GM12878 (cell line): Measurements from ENCODE around the gene MEGF11. TPM values are rescaled to one million over a fixed set of nuclear protein-coding genes. Genes with fewer than 3 reads are reported as not detected.

Experiments used
- ATAC-seq: fragments of 200-7000 bp; cut with Tn5 transposase; 3 replicates; pipeline ENCODE4 v1.9.1; 2020; ENCODE audit warnings: mild to moderate bottlenecking, moderate library complexity
- BruUV-seq: library from RNA; stranded (reverse); fragments of 400-500 nt; replicated peaks from 2 replicates; lab custom pipeline; 2021; lab: Mats Ljungman, UMichigan
- CTCF ChIA-PET: fragments of 300-600 bp; sonication (Branson Sonifier 250); formaldehyde crosslinking; extraction: SDS; loops from one replicate; lab custom pipeline; 2021; ENCODE audit warnings: inconsistent platforms; lab: Yijun Ruan, JAX
- POLR2A ChIA-PET: fragments of 350-600 bp; formaldehyde crosslinking; extraction: SDS; loops from one replicate; lab custom pipeline; 2021; ENCODE audit warnings: inconsistent platforms; lab: Charles Lee
- RAD21 ChIA-PET: fragments of 300-600 bp; sonication (Branson Sonifier 250); formaldehyde crosslinking; loops from one replicate; lab custom pipeline; 2023; ENCODE audit warnings: antibody characterized with exemption; ENCODE audit not compliant: unreplicated experiment; lab: Charles Lee
- SMC1A ChIA-PET: fragments of 300-600 bp; sonication (Branson Sonifier 250); formaldehyde crosslinking; loops from one replicate; lab custom pipeline; 2023; ENCODE audit not compliant: unreplicated experiment, uncharacterized antibody; lab: Charles Lee
- DNase-seq: peaks from one replicate; pipeline ENCODE4 v3.0.0-alpha.2; 2011; ENCODE audit warnings: low read depth, low spot score
- FAIRE-seq: peaks from 3 replicates; lab custom pipeline; 2011; peaks lifted over from hg19 to GRCh38; lab: Jason Lieb, UNC
- H2AFZ ChIP-seq: 2 replicates; pipeline ENCODE4 v1.6.0; 2011; ENCODE audit warnings: low read depth, low read length, control low read depth; ENCODE audit not compliant: control insufficient read depth
- H3K27ac ChIP-seq: 2 replicates; pipeline ENCODE4 v1.5.1; 2011; ENCODE audit warnings: control low read depth; ENCODE audit not compliant: control insufficient read depth, insufficient read depth
- H3K27me3 ChIP-seq, 2 experiments: replicated peaks in 1 of 2; 2 replicates each; pipeline versions ENCODE4 v1.6.0 to v1.6.1; 2011; ENCODE audit warnings: low read length in 1 of 2; ENCODE audit not compliant: control insufficient read depth in 2 of 2, insufficient read depth in 2 of 2
- H3K36me3 ChIP-seq, 2 experiments: 2 replicates each; pipeline ENCODE4 v1.5.1; 2011; ENCODE audit warnings: low read length in 1 of 2; ENCODE audit not compliant: control insufficient read depth in 2 of 2, insufficient read depth in 2 of 2
- H3K4me1 ChIP-seq: 2 replicates; pipeline ENCODE4 v1.6.1; 2011; ENCODE audit warnings: mild to moderate bottlenecking, low read length, moderate library complexity, mixed read lengths; ENCODE audit not compliant: control insufficient read depth, insufficient read depth
- H3K4me2 ChIP-seq: 2 replicates; pipeline ENCODE4 v1.6.0; 2011; ENCODE audit warnings: control low read depth; ENCODE audit not compliant: control insufficient read depth, insufficient read depth
- H3K4me3 ChIP-seq: fragments of 200-600 bp; sonication (generic); 2 replicates; pipeline ENCODE4 v1.5.1; 2016
- H3K79me2 ChIP-seq: 2 replicates; pipeline ENCODE4 v1.6.0; 2011; ENCODE audit warnings: low read length; ENCODE audit not compliant: control insufficient read depth, insufficient read depth
- H3K9ac ChIP-seq: 2 replicates; pipeline ENCODE4 v1.8.0; 2011; ENCODE audit warnings: low read length, control low read depth, mixed read lengths; ENCODE audit not compliant: control insufficient read depth, insufficient read depth
- H3K9me3 ChIP-seq: replicated peaks from 3 replicates; pipeline ENCODE4 v1.5.1; 2011; ENCODE audit warnings: mild to moderate bottlenecking, low read length; ENCODE audit not compliant: control insufficient read depth, insufficient read depth
- H4K20me1 ChIP-seq: 2 replicates; pipeline ENCODE4 v1.6.0; 2011; ENCODE audit not compliant: control insufficient read depth, insufficient read depth
- ESRRA ChIP-seq: IDR thresholded peaks from 2 replicates; pipeline ENCODE4 v1.6.1; 2012; ENCODE audit warnings: mild to moderate bottlenecking, low read length, improper control_type of control experiment
- MYC ChIP-seq: IDR thresholded peaks from 2 replicates; pipeline ENCODE4 v1.6.1; 2011; ENCODE audit warnings: mild to moderate bottlenecking, low read length, moderate library complexity, inconsistent platforms; ENCODE audit not compliant: insufficient read depth, insufficient replicate concordance, insufficient read length, severe bottlenecking
- YY1 ChIP-seq: IDR thresholded peaks from 2 replicates; pipeline ENCODE4 v1.6.1; 2011; ENCODE audit warnings: low read depth, mild to moderate bottlenecking, low read length
- ZZZ3 ChIP-seq: IDR thresholded peaks from 2 replicates; pipeline ENCODE4 v1.6.1; 2011; ENCODE audit warnings: low read depth; ENCODE audit not compliant: control insufficient read depth, insufficient read length
- WGBS: methylation state at CpG from one replicate; pipeline ENCODE4 v1.1.6; 2016; ENCODE audit warnings: low lambda C conversion rate; ENCODE audit not compliant: insufficient replicate concordance, insufficient coverage; ENCODE audit errors: missing lambda C conversion rate; 5-methylcytosine and 5-hydroxymethylcytosine counted together
- in situ Hi-C: fragments of 300-500 bp; cut with MboI; formaldehyde crosslinking; loops from 9 replicates; pipeline ENCODE4 v1.14.3; 2018; ENCODE audit warnings: mixed read lengths
- intact Hi-C: fragments of 100-400 bp; cut with micrococcal nuclease; formaldehyde crosslinking; loops from one replicate; pipeline ENCODE4 v1.14.2; 2022; ENCODE audit not compliant: unreplicated experiment
- polyA plus RNA-seq, 11 experiments: library from polyadenylated mRNA; depleted of rRNA in 4 of 11; unstranded in 6 of 11; stranded (reverse) in 5 of 11; fragments of >200 nt; fragmentation: Nextera tagmentation in 4 of 11; fragmentation: Illumina TruSeq in 1 of 11; extraction: Ambion mirVana in 4 of 11; extraction: Trizol in 1 of 11; gene quantifications; 1 replicate in 1 of 11; 2 replicates in 10 of 11; pipeline versions ENCODE4 v1.2.1 to v1.2.3, GENCODE V29; 2011 to 2016; ENCODE audit warnings: inconsistent platforms in 2 of 11, missing spikeins in 2 of 11, low read depth in 1 of 11
- total RNA-seq, 4 experiments: library from RNA; depleted of rRNA in 3 of 4; stranded (reverse); fragments of >200 nt in 3 of 4; fragmentation: Illumina TruSeq in 1 of 4; extraction: Trizol in 1 of 4; gene quantifications; 2 replicates each; pipeline versions ENCODE4 v1.2.1 to v1.2.3, GENCODE V29; 2013 to 2021
- TF ChIP-seq, protein P1 (sequence below): fragments of 450-650 bp; IDR thresholded peaks from 2 replicates; pipeline ENCODE4 v1.6.1; 2017; ENCODE audit warnings: antibody characterized with exemption, mild to moderate bottlenecking, moderate library complexity
- TF ChIP-seq, protein P2 (sequence below): fragments of 450-650 bp; IDR thresholded peaks from 2 replicates; pipeline ENCODE4 v1.6.1; 2018; ENCODE audit warnings: mild to moderate bottlenecking, low read depth, moderate library complexity; ENCODE audit not compliant: partially characterized antibody
- TF ChIP-seq, protein P3 (sequence below): fragments of 150-350 bp; IDR thresholded peaks from 2 replicates; pipeline ENCODE4 v1.6.1; 2014; ENCODE audit warnings: mild to moderate bottlenecking, low read depth, low read length

Gene MEGF11
- total and polyA plus RNA-seq, 10 of the 15 experiments (the other 5 are each of a cell fraction or from before 2014, with no cell fraction given): 0.03 to 1.7 (median 0.49) TPM

DNA sequence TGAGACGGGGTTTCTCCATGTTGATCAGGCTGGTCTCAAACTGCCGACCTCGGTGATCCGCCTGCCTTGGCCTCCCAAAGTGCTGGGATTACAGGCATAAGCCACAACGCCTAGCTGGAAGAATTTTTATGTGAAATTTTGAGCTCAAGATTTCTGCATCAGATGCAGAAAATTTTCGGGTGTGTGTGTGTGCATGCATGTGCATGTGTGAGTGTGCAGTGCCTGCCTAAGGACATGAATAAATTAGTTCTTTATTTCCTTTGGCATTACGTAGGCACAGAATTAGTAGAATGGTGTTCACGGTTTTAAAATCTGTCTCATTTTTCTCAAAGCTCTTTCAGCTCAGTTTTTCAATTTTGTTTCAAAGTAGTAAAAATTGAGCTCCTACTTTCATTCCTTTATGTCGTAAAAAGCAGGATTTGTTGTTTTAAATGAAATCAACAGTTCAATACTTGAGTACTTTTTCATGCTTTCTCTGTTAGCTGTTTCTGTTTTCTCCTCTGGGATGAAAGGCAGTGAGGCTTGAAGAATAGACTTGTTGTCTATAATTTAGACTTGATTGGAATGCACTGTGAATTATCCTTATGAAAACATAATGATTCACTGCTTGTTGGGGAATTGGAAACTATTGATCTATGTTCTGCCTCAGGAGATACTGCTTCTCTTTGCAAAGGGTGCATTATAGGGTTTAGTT is 407.6 kb downstream of the MEGF11 start:
- POLR2A ChIA-PET: interaction anchor here (1.0 kb wide), 1 partner anchor 11 kb away, joined by 5 read pairs; no protein-coding TSS in a partner anchor
- SMC1A ChIA-PET: interaction anchor here (0.7 to 1.3 kb wide), 5 partner anchors 9 to 217 kb away, joined by 3 to 10 read pairs (median 3); no protein-coding TSS in a partner anchor

More for the DNA sequence above, 407.6 kb downstream of the MEGF11 start:
- Histone ChIP-seq H3K4me3 (no peak overlapping the region), H2AFZ (no peak overlapping the region), H3K4me1 (no peaks in the 10 kb centered on the region), H3K36me3 (no peaks in the 10 kb centered on the region), H3K79me2 (no peaks in the 10 kb centered on the region), H3K4me2 (no peak overlapping the region), H3K27ac (no peak overlapping the region), H4K20me1 (no peaks in the 10 kb centered on the region), H3K9me3 (no peaks in the 10 kb centered on the region), H3K27me3 (no peaks in the 10 kb centered on the region), H3K9ac (no peak overlapping the region)
- ChIA-PET RAD21 (no interaction called here), CTCF (interaction anchor here (0.6 to 2.1 kb wide), 10 partner anchors 9 to 210 kb away, joined by 3 to 9 read pairs (median 3); partner anchors contain the start of gene RAB11A)
- BruUV-seq: no TSS peak
- in situ Hi-C loops: no loop called here
- no peak for TF ChIP-seq ESRRA
- no peak for TF ChIP-seq YY1
- TF ChIP-seq, protein P1, sequence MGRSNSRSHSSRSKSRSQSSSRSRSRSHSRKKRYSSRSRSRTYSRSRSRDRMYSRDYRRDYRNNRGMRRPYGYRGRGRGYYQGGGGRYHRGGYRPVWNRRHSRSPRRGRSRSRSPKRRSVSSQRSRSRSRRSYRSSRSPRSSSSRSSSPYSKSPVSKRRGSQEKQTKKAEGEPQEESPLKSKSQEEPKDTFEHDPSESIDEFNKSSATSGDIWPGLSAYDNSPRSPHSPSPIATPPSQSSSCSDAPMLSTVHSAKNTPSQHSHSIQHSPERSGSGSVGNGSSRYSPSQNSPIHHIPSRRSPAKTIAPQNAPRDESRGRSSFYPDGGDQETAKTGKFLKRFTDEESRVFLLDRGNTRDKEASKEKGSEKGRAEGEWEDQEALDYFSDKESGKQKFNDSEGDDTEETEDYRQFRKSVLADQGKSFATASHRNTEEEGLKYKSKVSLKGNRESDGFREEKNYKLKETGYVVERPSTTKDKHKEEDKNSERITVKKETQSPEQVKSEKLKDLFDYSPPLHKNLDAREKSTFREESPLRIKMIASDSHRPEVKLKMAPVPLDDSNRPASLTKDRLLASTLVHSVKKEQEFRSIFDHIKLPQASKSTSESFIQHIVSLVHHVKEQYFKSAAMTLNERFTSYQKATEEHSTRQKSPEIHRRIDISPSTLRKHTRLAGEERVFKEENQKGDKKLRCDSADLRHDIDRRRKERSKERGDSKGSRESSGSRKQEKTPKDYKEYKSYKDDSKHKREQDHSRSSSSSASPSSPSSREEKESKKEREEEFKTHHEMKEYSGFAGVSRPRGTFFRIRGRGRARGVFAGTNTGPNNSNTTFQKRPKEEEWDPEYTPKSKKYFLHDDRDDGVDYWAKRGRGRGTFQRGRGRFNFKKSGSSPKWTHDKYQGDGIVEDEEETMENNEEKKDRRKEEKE: no peak
- no peak for TF ChIP-seq ZZZ3
- TF ChIP-seq, protein P2, sequence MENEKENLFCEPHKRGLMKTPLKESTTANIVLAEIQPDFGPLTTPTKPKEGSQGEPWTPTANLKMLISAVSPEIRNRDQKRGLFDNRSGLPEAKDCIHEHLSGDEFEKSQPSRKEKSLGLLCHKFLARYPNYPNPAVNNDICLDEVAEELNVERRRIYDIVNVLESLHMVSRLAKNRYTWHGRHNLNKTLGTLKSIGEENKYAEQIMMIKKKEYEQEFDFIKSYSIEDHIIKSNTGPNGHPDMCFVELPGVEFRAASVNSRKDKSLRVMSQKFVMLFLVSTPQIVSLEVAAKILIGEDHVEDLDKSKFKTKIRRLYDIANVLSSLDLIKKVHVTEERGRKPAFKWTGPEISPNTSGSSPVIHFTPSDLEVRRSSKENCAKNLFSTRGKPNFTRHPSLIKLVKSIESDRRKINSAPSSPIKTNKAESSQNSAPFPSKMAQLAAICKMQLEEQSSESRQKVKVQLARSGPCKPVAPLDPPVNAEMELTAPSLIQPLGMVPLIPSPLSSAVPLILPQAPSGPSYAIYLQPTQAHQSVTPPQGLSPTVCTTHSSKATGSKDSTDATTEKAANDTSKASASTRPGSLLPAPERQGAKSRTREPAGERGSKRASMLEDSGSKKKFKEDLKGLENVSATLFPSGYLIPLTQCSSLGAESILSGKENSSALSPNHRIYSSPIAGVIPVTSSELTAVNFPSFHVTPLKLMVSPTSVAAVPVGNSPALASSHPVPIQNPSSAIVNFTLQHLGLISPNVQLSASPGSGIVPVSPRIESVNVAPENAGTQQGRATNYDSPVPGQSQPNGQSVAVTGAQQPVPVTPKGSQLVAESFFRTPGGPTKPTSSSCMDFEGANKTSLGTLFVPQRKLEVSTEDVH: no peak
- TF ChIP-seq MYC: no peak
- TF ChIP-seq, protein P3, sequence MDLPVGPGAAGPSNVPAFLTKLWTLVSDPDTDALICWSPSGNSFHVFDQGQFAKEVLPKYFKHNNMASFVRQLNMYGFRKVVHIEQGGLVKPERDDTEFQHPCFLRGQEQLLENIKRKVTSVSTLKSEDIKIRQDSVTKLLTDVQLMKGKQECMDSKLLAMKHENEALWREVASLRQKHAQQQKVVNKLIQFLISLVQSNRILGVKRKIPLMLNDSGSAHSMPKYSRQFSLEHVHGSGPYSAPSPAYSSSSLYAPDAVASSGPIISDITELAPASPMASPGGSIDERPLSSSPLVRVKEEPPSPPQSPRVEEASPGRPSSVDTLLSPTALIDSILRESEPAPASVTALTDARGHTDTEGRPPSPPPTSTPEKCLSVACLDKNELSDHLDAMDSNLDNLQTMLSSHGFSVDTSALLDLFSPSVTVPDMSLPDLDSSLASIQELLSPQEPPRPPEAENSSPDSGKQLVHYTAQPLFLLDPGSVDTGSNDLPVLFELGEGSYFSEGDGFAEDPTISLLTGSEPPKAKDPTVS: no peak
- no peak for DNase-seq
- 67% methylated on average over 9 of the region's 9 CpGs for WGBS
- FAIRE-seq: no peak
- intact Hi-C loops: no loop called here
- no peak for ATAC-seq
